ENCODE results near the gene ASPSCR1. TPM values are rescaled to one million over a fixed set of nuclear protein-coding genes. Genes with fewer than 3 reads are reported as not detected.

The ASPSCR1 gene
- total RNA-seq, 2 experiments from 2014 or later = 77.8 to 89.1 TPM

- no peak for TF ChIP-seq CTCF (conservative IDR thresholded peaks at IDR 0.05; ENCODE audit: low read length)
- TF ChIP-seq EZH2phosphoT487 (IDR thresholded peaks at IDR 0.05; ENCODE audit: borderline replicate concordance, low read depth, low read length) = no peak
- Histone ChIP-seq H3K4me1 (ENCODE audit: insufficient read depth, low read length, poor library complexity, severe bottlenecking) (peaks cover 17% of the 10 kb centered on the region), H3K4me2 (ENCODE audit: low read length) (no peak overlapping the region), H3K4me3 (ENCODE audit: low read depth, low read length, poor library complexity, severe bottlenecking) (no peak overlapping the region), H3K9me2 (ENCODE audit: insufficient read depth, low read length) (no peaks in the 10 kb centered on the region), H3K36me3 (ENCODE audit: insufficient read depth, low read length) (peaks cover 78% of the 10 kb centered on the region), H2AFZ (ENCODE audit: low read length) (no peak overlapping the region), H3K79me2 (ENCODE audit: insufficient read depth, low read depth, low read length) (peaks cover 18% of the 10 kb centered on the region; the same call in 1 of the 2 replicates), H3K27ac (ENCODE audit: low read depth, low read length, poor library complexity, severe bottlenecking) (no peak overlapping the region), H3K9me3 (ENCODE audit: low read length) (no peaks in the 10 kb centered on the region), H4K20me1 (ENCODE audit: insufficient read depth, low read length) (no peaks in the 10 kb centered on the region; the same call in 1 of the 2 replicates)
- POLR2A ChIA-PET = no interaction called here
- intact Hi-C loops (cut with micrococcal nuclease; ENCODE audit: unreplicated experiment) = no loop called here
- no peak for DNase-seq (ENCODE audit: low spot score)
- CTCF ChIA-PET (ENCODE audit: unreplicated experiment) = no interaction called here
- no TSS peak for BruUV-seq (replicated peaks)
Observed at GRCh38 chr17:82061047-82061925, 83.9 kb downstream of the ASPSCR1 start.

- POLR2A ChIA-PET = no interaction called here
- Histone ChIP-seq H2AFZ (ENCODE audit: low read length) (no peak overlapping the region), H4K20me1 (ENCODE audit: insufficient read depth, low read length) (no peaks in the 10 kb centered on the region; the same call in 1 of the 2 replicates), H3K9me3 (ENCODE audit: low read length) (no peaks in the 10 kb centered on the region), H3K27ac (ENCODE audit: low read depth, low read length, poor library complexity, severe bottlenecking) (no peak overlapping the region), H3K36me3 (ENCODE audit: insufficient read depth, low read length) (peaks cover 68% of the 10 kb centered on the region), H3K4me3 (ENCODE audit: low read depth, low read length, poor library complexity, severe bottlenecking) (no peak overlapping the region), H3K79me2 (ENCODE audit: insufficient read depth, low read depth, low read length) (peaks cover 18% of the 10 kb centered on the region; the same call in 1 of the 2 replicates), H3K4me2 (ENCODE audit: low read length) (no peak overlapping the region), H3K4me1 (ENCODE audit: insufficient read depth, low read length, poor library complexity, severe bottlenecking) (peaks cover 19% of the 10 kb centered on the region), H3K9me2 (ENCODE audit: insufficient read depth, low read length) (no peaks in the 10 kb centered on the region)
- intact Hi-C loops (cut with micrococcal nuclease; ENCODE audit: unreplicated experiment) = no loop called here
- no TSS peak for BruUV-seq (replicated peaks)
- TF ChIP-seq EZH2phosphoT487 (IDR thresholded peaks at IDR 0.05; ENCODE audit: borderline replicate concordance, low read depth, low read length) (no peak), CTCF (conservative IDR thresholded peaks at IDR 0.05; ENCODE audit: low read length) (no peak)
- CTCF ChIA-PET (ENCODE audit: unreplicated experiment) = no interaction called here
- no peak for DNase-seq (ENCODE audit: low spot score)
Observed at GRCh38 chr17:82062076-82062983, 84.9 kb downstream of the ASPSCR1 start.
